ENCODE results near the gene NBEA. TPM values are rescaled to one million over a fixed set of nuclear protein-coding genes. Genes with fewer than 3 reads are reported as not detected.
"Not testable (repeated sequence)": the region's sequence is repeated elsewhere in the genome, so short reads cannot be mapped to it uniquely, and the experiment has no call there.

NBEA gene
- total RNA-seq, 5 donors from 2014 or later (not counting 1 experiment from before 2014, with no cell fraction given) = 1.3 to 8.7 (median 3.7) TPM

GRCh38 chr13:35025314-35025713, 83.2 kb downstream of the NBEA start:
- Mint-ChIP-seq H3K27me3 (no peaks in the 10 kb centered on the region), H3K4me3 (no peak overlapping the region), H3K9me3 (peaks cover 12 to 33% (median 27%) of the 10 kb centered on the region in 3 donors), H3K27ac (no peak overlapping the region), H3K36me3 (peaks cover 3% of the 10 kb centered on the region), H3K4me1 (no peaks in the 10 kb centered on the region)
- ChIA-PET CTCF (no interaction called here), POLR2A (no interaction called here)
- DNase-seq (no peak), ATAC-seq (replicated peaks in 1 of 4) (no peak)
- WGBS (ENCODE audit: insufficient coverage) = no CpG with 5 or more reads among the region's 2 CpGs
- H3K27me3 ChIP-seq (replicated peaks in 1 of 2; ENCODE audit: control insufficient read depth in 2 of 2, extremely low read depth in 1 of 2, insufficient read depth in 2 of 2, low read length in 1 of 2) = no peaks in the 10 kb centered on the region
- no peaks in the 10 kb centered on the region for H3K36me3 ChIP-seq (ENCODE audit: control insufficient read depth in 2 of 2, extremely low read depth in 1 of 2, insufficient read depth in 1 of 2, low read length in 1 of 2)
- H3K4me3 ChIP-seq (ENCODE audit: control insufficient read depth in 1 of 2, extremely low read depth in 1 of 2, low read length in 1 of 2) = no peak overlapping the region
- H3K9me3 ChIP-seq = no peaks in the 10 kb centered on the region
- no peak overlapping the region for H3K27ac ChIP-seq (ENCODE audit: low read length)
- no peaks in the 10 kb centered on the region for H3K4me1 ChIP-seq (ENCODE audit: control insufficient read depth in 1 of 2, extremely low read depth in 1 of 2, insufficient read depth in 2 of 2, low read length in 2 of 2)

- Histone ChIP-seq H3K4me3 (ENCODE audit: control insufficient read depth in 1 of 2, extremely low read depth in 1 of 2, low read length in 1 of 2) (no peak overlapping the region), H3K36me3 (ENCODE audit: control insufficient read depth in 2 of 2, extremely low read depth in 1 of 2, insufficient read depth in 1 of 2, low read length in 1 of 2) (no peaks in the 10 kb centered on the region), H3K27ac (ENCODE audit: low read length) (no peak overlapping the region), H3K9me3 (no peaks in the 10 kb centered on the region), H3K27me3 (replicated peaks in 1 of 2; ENCODE audit: control insufficient read depth in 2 of 2, extremely low read depth in 1 of 2, insufficient read depth in 2 of 2, low read length in 1 of 2) (no peaks in the 10 kb centered on the region), H3K4me1 (ENCODE audit: control insufficient read depth in 1 of 2, extremely low read depth in 1 of 2, insufficient read depth in 2 of 2, low read length in 2 of 2) (no peaks in the 10 kb centered on the region)
- ChIA-PET CTCF (no interaction called here), POLR2A (no interaction called here)
- no CpG with 5 or more reads among the region's 1 CpG for WGBS (ENCODE audit: insufficient coverage)
- Mint-ChIP-seq H3K27me3 (no peaks in the 10 kb centered on the region), H3K4me3 (no peak overlapping the region), H3K9me3 (peaks cover 21 to 47% (median 41%) of the 10 kb centered on the region in 3 donors), H3K4me1 (no peaks in the 10 kb centered on the region), H3K36me3 (peaks cover 3% of the 10 kb centered on the region), H3K27ac (no peak overlapping the region)
- ATAC-seq (replicated peaks in 1 of 4) = no peak
- DNase-seq = no peak
Observed at GRCh38 chr13:35028338-35028867, 86.3 kb downstream of the NBEA start.

GRCh38 chr13:35039012-35039411, 96.9 kb downstream of the NBEA start:
- no peaks in the 10 kb centered on the region for H3K27me3 ChIP-seq (replicated peaks in 1 of 2; ENCODE audit: control insufficient read depth in 2 of 2, extremely low read depth in 1 of 2, insufficient read depth in 2 of 2, low read length in 1 of 2)
- H3K9me3 Mint-ChIP-seq = peaks cover 12 to 24% (median 18%) of the 10 kb centered on the region in 3 donors
- WGBS (ENCODE audit: insufficient coverage) = no CpG with 5 or more reads among the region's 3 CpGs
- DNase-seq = no peak
- H3K36me3 Mint-ChIP-seq = no peaks in the 10 kb centered on the region
- H3K36me3 ChIP-seq (ENCODE audit: control insufficient read depth in 2 of 2, extremely low read depth in 1 of 2, insufficient read depth in 1 of 2, low read length in 1 of 2) = no peaks in the 10 kb centered on the region
- ATAC-seq (replicated peaks in 1 of 4) = no peak
- H3K4me3 Mint-ChIP-seq = no peak overlapping the region
- H3K27me3 Mint-ChIP-seq = no peaks in the 10 kb centered on the region
- no peak overlapping the region for H3K4me3 ChIP-seq (ENCODE audit: control insufficient read depth in 1 of 2, extremely low read depth in 1 of 2, low read length in 1 of 2)
- H3K4me1 Mint-ChIP-seq = peaks cover 0 to 6% (median 0%) of the 10 kb centered on the region in 3 donors
- ChIA-PET POLR2A (no interaction called here), CTCF (no interaction called here)
- no peak overlapping the region for H3K27ac Mint-ChIP-seq
- H3K4me1 ChIP-seq (ENCODE audit: control insufficient read depth in 1 of 2, extremely low read depth in 1 of 2, insufficient read depth in 2 of 2, low read length in 2 of 2) = no peaks in the 10 kb centered on the region
- no peaks in the 10 kb centered on the region for H3K9me3 ChIP-seq
- H3K27ac ChIP-seq (ENCODE audit: low read length) = no peak overlapping the region

GRCh38 chr13:35046587-35046986, 104.5 kb downstream of the NBEA start:
- POLR2A ChIA-PET = no interaction called here
- DNase-seq (no peak), ATAC-seq (replicated peaks in 1 of 4) (no peak)
- H3K27me3 Mint-ChIP-seq = no peaks in the 10 kb centered on the region
- WGBS (ENCODE audit: insufficient coverage) = no CpG with 5 or more reads among the region's 2 CpGs
- Histone ChIP-seq H3K9me3 (no peaks in the 10 kb centered on the region), H3K4me3 (ENCODE audit: control insufficient read depth in 1 of 2, extremely low read depth in 1 of 2, low read length in 1 of 2) (no peak overlapping the region), H3K4me1 (ENCODE audit: control insufficient read depth in 1 of 2, extremely low read depth in 1 of 2, insufficient read depth in 2 of 2, low read length in 2 of 2) (no peaks in the 10 kb centered on the region), H3K27me3 (replicated peaks in 1 of 2; ENCODE audit: control insufficient read depth in 2 of 2, extremely low read depth in 1 of 2, insufficient read depth in 2 of 2, low read length in 1 of 2) (no peaks in the 10 kb centered on the region), H3K27ac (ENCODE audit: low read length) (no peak overlapping the region), H3K36me3 (ENCODE audit: control insufficient read depth in 2 of 2, extremely low read depth in 1 of 2, insufficient read depth in 1 of 2, low read length in 1 of 2) (no peaks in the 10 kb centered on the region)
- no peaks in the 10 kb centered on the region for H3K9me3 Mint-ChIP-seq
- H3K4me3 Mint-ChIP-seq = no peak overlapping the region
- H3K27ac Mint-ChIP-seq = no peak overlapping the region
- no peaks in the 10 kb centered on the region for H3K36me3 Mint-ChIP-seq
- CTCF ChIA-PET = no interaction called here
- H3K4me1 Mint-ChIP-seq = no peaks in the 10 kb centered on the region

- H3K27ac ChIP-seq (ENCODE audit: low read length) = no peak overlapping the region
- ATAC-seq (replicated peaks in 1 of 4) (no peak), DNase-seq (no peak)
- Mint-ChIP-seq H3K9me3 (no peaks in the 10 kb centered on the region), H3K36me3 (no peaks in the 10 kb centered on the region), H3K27me3 (no peaks in the 10 kb centered on the region), H3K4me3 (no peak overlapping the region), H3K4me1 (no peaks in the 10 kb centered on the region), H3K27ac (no peak overlapping the region)
- no peaks in the 10 kb centered on the region for H3K9me3 ChIP-seq
- CTCF ChIA-PET = no interaction called here
- no peak overlapping the region for H3K4me3 ChIP-seq (ENCODE audit: control insufficient read depth in 1 of 2, extremely low read depth in 1 of 2, low read length in 1 of 2)
- no peaks in the 10 kb centered on the region for H3K36me3 ChIP-seq (ENCODE audit: control insufficient read depth in 2 of 2, extremely low read depth in 1 of 2, insufficient read depth in 1 of 2, low read length in 1 of 2)
- no peaks in the 10 kb centered on the region for H3K4me1 ChIP-seq (ENCODE audit: control insufficient read depth in 1 of 2, extremely low read depth in 1 of 2, insufficient read depth in 2 of 2, low read length in 2 of 2)
- no CpG with 5 or more reads among the region's 5 CpGs for WGBS (ENCODE audit: insufficient coverage)
- no peaks in the 10 kb centered on the region for H3K27me3 ChIP-seq (replicated peaks in 1 of 2; ENCODE audit: control insufficient read depth in 2 of 2, extremely low read depth in 1 of 2, insufficient read depth in 2 of 2, low read length in 1 of 2)
- POLR2A ChIA-PET = no interaction called here
Observed at GRCh38 chr13:35055705-35056104, 113.6 kb downstream of the NBEA start.

- no peak overlapping the region for H3K27ac ChIP-seq (ENCODE audit: low read length)
- H3K36me3 Mint-ChIP-seq = no peaks in the 10 kb centered on the region
- no peaks in the 10 kb centered on the region for H3K27me3 ChIP-seq (replicated peaks in 1 of 2; ENCODE audit: control insufficient read depth in 2 of 2, extremely low read depth in 1 of 2, insufficient read depth in 2 of 2, low read length in 1 of 2)
- ChIA-PET POLR2A (no interaction called here), CTCF (no interaction called here)
- peaks cover 0 to 2% (median 0%) of the 10 kb centered on the region in 3 donors for H3K9me3 Mint-ChIP-seq
- H3K9me3 ChIP-seq = no peaks in the 10 kb centered on the region
- H3K4me3 ChIP-seq (ENCODE audit: control insufficient read depth in 1 of 2, extremely low read depth in 1 of 2, low read length in 1 of 2) = no peak overlapping the region
- H3K4me1 Mint-ChIP-seq = no peaks in the 10 kb centered on the region
- no peak for ATAC-seq (replicated peaks in 1 of 4)
- H3K27me3 Mint-ChIP-seq = no peaks in the 10 kb centered on the region
- no peaks in the 10 kb centered on the region for H3K36me3 ChIP-seq (ENCODE audit: control insufficient read depth in 2 of 2, extremely low read depth in 1 of 2, insufficient read depth in 1 of 2, low read length in 1 of 2)
- no peak overlapping the region for H3K27ac Mint-ChIP-seq
- no CpG with 5 or more reads among the region's 6 CpGs for WGBS (ENCODE audit: insufficient coverage)
- no peak for DNase-seq
- H3K4me3 Mint-ChIP-seq = no peak overlapping the region
- no peaks in the 10 kb centered on the region for H3K4me1 ChIP-seq (ENCODE audit: control insufficient read depth in 1 of 2, extremely low read depth in 1 of 2, insufficient read depth in 2 of 2, low read length in 2 of 2)
Observed at GRCh38 chr13:35057858-35058257, 115.8 kb downstream of the NBEA start.

GRCh38 chr13:35058585-35058984, 116.5 kb downstream of the NBEA start:
- H3K27ac ChIP-seq (ENCODE audit: low read length); H3K36me3 ChIP-seq (ENCODE audit: control insufficient read depth in 2 of 2, extremely low read depth in 1 of 2, insufficient read depth in 1 of 2, low read length in 1 of 2); H3K27me3 Mint-ChIP-seq; H3K4me1 Mint-ChIP-seq; ATAC-seq (replicated peaks in 1 of 4); H3K9me3 ChIP-seq; H3K27me3 ChIP-seq (replicated peaks in 1 of 2; ENCODE audit: control insufficient read depth in 2 of 2, extremely low read depth in 1 of 2, insufficient read depth in 2 of 2, low read length in 1 of 2); H3K36me3 Mint-ChIP-seq; DNase-seq; H3K4me1 ChIP-seq (ENCODE audit: control insufficient read depth in 1 of 2, extremely low read depth in 1 of 2, insufficient read depth in 2 of 2, low read length in 2 of 2); H3K9me3 Mint-ChIP-seq; H3K4me3 Mint-ChIP-seq; POLR2A ChIA-PET; H3K4me3 ChIP-seq (ENCODE audit: control insufficient read depth in 1 of 2, extremely low read depth in 1 of 2, low read length in 1 of 2); H3K27ac Mint-ChIP-seq; CTCF ChIA-PET: not testable (repeated sequence)
- no CpG with 5 or more reads among the region's 3 CpGs for WGBS (ENCODE audit: insufficient coverage)
